ENCODE measurements around the gene GRID1. TPM values are rescaled to one million over a fixed set of nuclear protein-coding genes. Genes with fewer than 3 reads are reported as not detected.

GRID1 gene
- total and polyA plus RNA-seq, 10 of the 15 experiments (the other 5 are each of a cell fraction or from before 2014, with no cell fraction given): 0.04 to 0.62 (median 0.08) TPM; not detected in 5

- TF ChIP-seq CUX1 (IDR thresholded peaks at IDR 0.05; ENCODE audit: insufficient replicate concordance, low read depth, low read length) (no peak), TAF1 (IDR thresholded peaks at IDR 0.05; ENCODE audit: borderline replicate concordance, low read depth, low read length) (peak; percentile 52; the same call in 1 of the 2 replicates), IKZF1 (conservative IDR thresholded peaks at IDR 0.05) (0 out of 2 replicates have a peak, but pooled peaks have one; percentile 4), ATF2 (IDR thresholded peaks at IDR 0.05; ENCODE audit: low read length) (no peak), DPF2 (IDR thresholded peaks at IDR 0.05) (peak; percentile 52), EED (IDR thresholded peaks at IDR 0.05; ENCODE audit: low read depth) (0 out of 2 replicates have a peak, but pooled peaks have one; percentile 32), RELA (IDR thresholded peaks at IDR 0.05; ENCODE audit: borderline replicate concordance, partially characterized antibody) (no peak), SKIL (IDR thresholded peaks at IDR 0.05; ENCODE audit: low read depth, poor library complexity, severe bottlenecking) (peak; percentile 53), BCL3 (IDR thresholded peaks at IDR 0.05; ENCODE audit: borderline replicate concordance, insufficient read depth, low read depth, low read length, poor library complexity, severe bottlenecking) (no peak), POLR2A (IDR thresholded peaks at IDR 0.05; ENCODE audit: low read depth, low read length) (peak; percentile 69), MAX (IDR thresholded peaks at IDR 0.05; ENCODE audit: low read depth, low read length) (no peak), ZZZ3 (IDR thresholded peaks at IDR 0.05; ENCODE audit: control insufficient read depth, insufficient read length, low read depth) (no peak), TCF7 (IDR thresholded peaks at IDR 0.05; ENCODE audit: borderline replicate concordance) (no peak), CTCF (IDR thresholded peaks at IDR 0.05 in 2 of 3, conservative IDR thresholded peaks at IDR 0.05 in 1 of 3; ENCODE audit: control insufficient read depth in 2 of 3, extremely low read depth in 1 of 3, insufficient read depth in 1 of 3, low read depth in 3 of 3, low read length in 3 of 3) (no peak; a peak in 1 of 6 replicates)
Measured at GRCh38 chr10:86400705-86401587, 34.4 kb upstream of the GRID1 start (continued).
